LHCN-M2 (cell line): ENCODE measurements around the gene KIF5C. TPM values are rescaled to one million over a fixed set of nuclear protein-coding genes. Genes with fewer than 3 reads are reported as not detected.
"Not testable (repeated sequence)": the region's sequence is repeated elsewhere in the genome, so short reads cannot be mapped to it uniquely, and the experiment has no call there.

Source experiments
- DNase-seq: peaks from one replicate; pipeline ENCODE4 v3.0.0-alpha.2; 2012; ENCODE audit warnings: low read depth
- total RNA-seq: library from RNA; depleted of rRNA; stranded (reverse); fragments of >200 nt; gene quantifications from 2 replicates; pipeline ENCODE4 v1.2.3, GENCODE V29; 2014

Gene KIF5C
- total RNA-seq, 1 experiment from 2014 or later = 0.17 TPM

GRCh38 chr2:148963461-148963860 is 88.4 kb downstream of the KIF5C start:
- DNase-seq = no peak

GRCh38 chr2:148965623-148966437 is 90.8 kb downstream of the KIF5C start:
- no peak for DNase-seq

GRCh38 chr2:148966438-148966758 is 91.4 kb downstream of the KIF5C start:
- no peak for DNase-seq

GRCh38 chr2:148967056-148967455 is 92.0 kb downstream of the KIF5C start:
- no peak for DNase-seq

GRCh38 chr2:148967578-148967977 is 92.6 kb downstream of the KIF5C start:
- no peak for DNase-seq

GRCh38 chr2:148968301-148968700 is 93.3 kb downstream of the KIF5C start:
- no peak for DNase-seq

- no peak for DNase-seq
Measured at GRCh38 chr2:148968776-148969319, 93.8 kb downstream of the KIF5C start.

GRCh38 chr2:148969659-148970061 is 94.6 kb downstream of the KIF5C start:
- DNase-seq = no peak

GRCh38 chr2:148970385-148970784 is 95.4 kb downstream of the KIF5C start:
- DNase-seq = no peak

GRCh38 chr2:148971547-148971946 is 96.5 kb downstream of the KIF5C start:
- no peak for DNase-seq

- no peak for DNase-seq
Measured at GRCh38 chr2:148974095-148974494, 99.1 kb downstream of the KIF5C start.

- no peak for DNase-seq
Measured at GRCh38 chr2:148978026-148978685, 103.1 kb downstream of the KIF5C start.

GRCh38 chr2:148978706-148979105 is 103.7 kb downstream of the KIF5C start:
- peak; percentile 37 for DNase-seq

- DNase-seq = no peak
Measured at GRCh38 chr2:148979164-148979918, 104.3 kb downstream of the KIF5C start.

GRCh38 chr2:148979919-148980277 is 104.9 kb downstream of the KIF5C start:
- no peak for DNase-seq

GRCh38 chr2:148980496-148980895 is 105.5 kb downstream of the KIF5C start:
- DNase-seq = not testable (repeated sequence)

- DNase-seq = no peak
Measured at GRCh38 chr2:148981324-148981723, 106.3 kb downstream of the KIF5C start.

GRCh38 chr2:148981781-148982180 is 106.8 kb downstream of the KIF5C start:
- DNase-seq = no peak

GRCh38 chr2:148982282-148982681 is 107.3 kb downstream of the KIF5C start:
- no peak for DNase-seq

- DNase-seq = no peak
Measured at GRCh38 chr2:148983896-148984295, 108.9 kb downstream of the KIF5C start.

- no peak for DNase-seq
Measured at GRCh38 chr2:148984449-148984848, 109.4 kb downstream of the KIF5C start.

GRCh38 chr2:148987286-148987685 is 112.3 kb downstream of the KIF5C start:
- no peak for DNase-seq
